Tibial nerve (tissue), 4 donors: ENCODE data around the gene RASSF7. TPM values are rescaled to one million over a fixed set of nuclear protein-coding genes. Genes with fewer than 3 reads are reported as not detected.

Experiments used
- DNase-seq, 2 donors: peaks; one replicate each; pipeline ENCODE4 v3.0.0-alpha.2; 2019; ENCODE audit warnings: low spot score in 2 of 2
- H3K27ac ChIP-seq, 4 donors: fragments of 200-600 bp; sonication (generic) in 3 of 4; one replicate each; pipeline ENCODE4 v1.5.1; 2017 to 2019; ENCODE audit warnings: mild to moderate bottlenecking in 1 of 4
- H3K27me3 ChIP-seq, 2 donors: fragments of 200-600 bp; sonication (generic) in 1 of 2; one replicate each; pipeline versions ENCODE4 v1.5.1 to v1.6.0; 2017 to 2019
- H3K36me3 ChIP-seq, 3 donors: fragments of 200-600 bp; sonication (generic); one replicate each; pipeline ENCODE4 v1.5.1; 2018 to 2019
- H3K4me1 ChIP-seq, 4 donors: fragments of 200-600 bp; sonication (generic) in 3 of 4; one replicate each; pipeline ENCODE4 v1.5.1; 2017 to 2019
- H3K4me3 ChIP-seq, 4 donors: fragments of 200-600 bp; sonication (generic) in 3 of 4; one replicate each; pipeline ENCODE4 v1.5.1; 2017 to 2019; ENCODE audit warnings: mild to moderate bottlenecking in 1 of 4, moderate library complexity in 1 of 4
- H3K9me3 ChIP-seq, 4 donors: fragments of 200-600 bp; sonication (generic) in 3 of 4; one replicate each; pipeline ENCODE4 v1.5.1; 2017 to 2019
- EP300 ChIP-seq, 2 donors: sonication (generic); formaldehyde crosslinking; IDR thresholded peaks; one replicate each; pipeline ENCODE4 v1.6.1; 2017; ENCODE audit warnings: antibody characterized with exemption in 2 of 2, mild to moderate bottlenecking in 1 of 2
- POLR2A ChIP-seq, 2 donors: fragments of 450-650 bp; IDR thresholded peaks; one replicate each; pipeline ENCODE4 v1.6.1; 2017; ENCODE audit warnings: antibody characterized with exemption in 2 of 2, mild to moderate bottlenecking in 2 of 2, moderate library complexity in 2 of 2
- WGBS, 2 donors: methylation state at CpG; one replicate each; pipeline ENCODE4 v1.1.5; 2018; 5-methylcytosine and 5-hydroxymethylcytosine counted together
- total RNA-seq, 4 donors: library from RNA; depleted of rRNA; stranded (reverse); fragments of >200 nt; gene quantifications; one replicate each; pipeline ENCODE4 v1.1.0, GENCODE V29; 2016
- TF ChIP-seq, protein P1 (sequence below), 5 experiments: fragments of 200-600 bp in 3 of 5; fragments of 450-650 bp in 2 of 5; sonication (generic) in 3 of 5; IDR thresholded peaks; one replicate each; pipeline ENCODE4 v1.5.1; 2016 to 2019; ENCODE audit warnings: antibody characterized with exemption in 5 of 5, mild to moderate bottlenecking in 3 of 5, moderate library complexity in 2 of 5

The RASSF7 gene
- total RNA-seq, 4 donors from 2014 or later = 21.0 to 25.6 (median 23.1) TPM

DNA sequence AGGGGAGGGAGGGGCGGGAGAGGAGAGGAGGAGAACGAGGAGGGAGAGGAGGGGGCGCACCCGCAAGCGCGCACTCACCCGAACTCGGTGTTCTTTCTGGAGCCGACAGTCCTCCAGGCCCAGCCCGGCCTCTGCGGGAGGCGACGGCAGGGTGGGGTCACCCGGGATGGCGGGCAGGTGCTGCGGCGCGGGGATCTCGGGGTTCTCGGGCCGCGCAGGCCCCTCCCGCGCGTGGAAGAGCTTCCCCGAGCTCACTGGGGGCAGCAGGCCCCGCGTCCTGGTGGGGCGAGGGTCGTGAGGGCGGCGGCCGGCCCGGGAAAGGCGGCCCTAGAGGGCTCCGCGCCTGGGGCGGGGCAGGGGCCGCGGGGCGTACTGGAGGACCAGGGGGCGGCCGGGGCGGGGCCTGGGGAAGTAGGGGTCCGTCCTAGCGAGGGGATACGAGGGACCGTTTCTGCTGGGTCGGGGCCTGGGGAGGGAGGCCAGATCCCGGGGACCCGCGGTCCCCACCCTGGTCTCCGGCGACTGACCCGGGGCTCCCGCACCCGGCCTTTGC, 5.5 kb upstream of the RASSF7 start:
- no peak for DNase-seq
- TF ChIP-seq EP300 (IDR thresholded peaks at IDR 0.05) (no peak), POLR2A (IDR thresholded peaks at IDR 0.05) (no peak)
- TF ChIP-seq, protein P1, sequence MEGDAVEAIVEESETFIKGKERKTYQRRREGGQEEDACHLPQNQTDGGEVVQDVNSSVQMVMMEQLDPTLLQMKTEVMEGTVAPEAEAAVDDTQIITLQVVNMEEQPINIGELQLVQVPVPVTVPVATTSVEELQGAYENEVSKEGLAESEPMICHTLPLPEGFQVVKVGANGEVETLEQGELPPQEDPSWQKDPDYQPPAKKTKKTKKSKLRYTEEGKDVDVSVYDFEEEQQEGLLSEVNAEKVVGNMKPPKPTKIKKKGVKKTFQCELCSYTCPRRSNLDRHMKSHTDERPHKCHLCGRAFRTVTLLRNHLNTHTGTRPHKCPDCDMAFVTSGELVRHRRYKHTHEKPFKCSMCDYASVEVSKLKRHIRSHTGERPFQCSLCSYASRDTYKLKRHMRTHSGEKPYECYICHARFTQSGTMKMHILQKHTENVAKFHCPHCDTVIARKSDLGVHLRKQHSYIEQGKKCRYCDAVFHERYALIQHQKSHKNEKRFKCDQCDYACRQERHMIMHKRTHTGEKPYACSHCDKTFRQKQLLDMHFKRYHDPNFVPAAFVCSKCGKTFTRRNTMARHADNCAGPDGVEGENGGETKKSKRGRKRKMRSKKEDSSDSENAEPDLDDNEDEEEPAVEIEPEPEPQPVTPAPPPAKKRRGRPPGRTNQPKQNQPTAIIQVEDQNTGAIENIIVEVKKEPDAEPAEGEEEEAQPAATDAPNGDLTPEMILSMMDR (IDR thresholded peaks at IDR 0.05) = no peak
- no peak overlapping the region for H3K27ac ChIP-seq
- 0 to 1% methylated on average over 23 to 39 of the region's 57 CpGs for WGBS, 2 donors
- H3K36me3 ChIP-seq = peaks cover 0 to 5% (median 0%) of the 10 kb centered on the region in 3 donors
- peaks cover 0 to 29% (median 15%) of the 10 kb centered on the region in 4 donors for H3K4me1 ChIP-seq
- peaks cover 0 to 88% of the 10 kb centered on the region in 2 donors for H3K27me3 ChIP-seq
- peak overlapping the region in 2 of 4 donors; percentile 32 to 36 for H3K4me3 ChIP-seq
- H3K9me3 ChIP-seq = no peaks in the 10 kb centered on the region

- 5 to 11% methylated on average over 10 to 47 of the region's 104 CpGs for whole genome bisulfite sequencing, 2 donors
Observed at GRCh38 chr11:555780-556661, 4.7 kb upstream of the RASSF7 start.

GRCh38 chr11:556662-557256, 4.0 kb upstream of the RASSF7 start:
- Histone ChIP-seq H3K9me3 (no peaks in the 10 kb centered on the region), H3K27me3 (peaks cover 0 to 85% of the 10 kb centered on the region in 2 donors), H3K36me3 (no peaks in the 10 kb centered on the region), H3K4me3 (no peak overlapping the region), H3K27ac (no peak overlapping the region), H3K4me1 (peaks cover 0 to 40% (median 19%) of the 10 kb centered on the region in 4 donors)
- DNase-seq = no peak
- no peak for TF ChIP-seq EP300 (IDR thresholded peaks at IDR 0.05)
- 62 to 69% methylated on average over 16 to 22 of the region's 22 CpGs for WGBS, 2 donors

More at GRCh38 chr11:555780-556661, 4.7 kb upstream of the RASSF7 start:
- no peak for DNase-seq
- H3K4me3 ChIP-seq = peak overlapping the region in 2 of 4 donors; percentile 32 to 36
- no peaks in the 10 kb centered on the region for H3K36me3 ChIP-seq
- H3K27ac ChIP-seq = no peak overlapping the region
- H3K9me3 ChIP-seq = no peaks in the 10 kb centered on the region
- TF ChIP-seq POLR2A (IDR thresholded peaks at IDR 0.05) = no peak
- TF ChIP-seq, protein P1 (IDR thresholded peaks at IDR 0.05) = no peak
- no peak for TF ChIP-seq EP300 (IDR thresholded peaks at IDR 0.05)
- H3K4me1 ChIP-seq = peaks cover 0 to 32% (median 16%) of the 10 kb centered on the region in 4 donors
- peaks cover 0 to 85% of the 10 kb centered on the region in 2 donors for H3K27me3 ChIP-seq

GRCh38 chr11:557328-558132, 3.2 kb upstream of the RASSF7 start:
- Histone ChIP-seq H3K4me1 (peaks cover 0 to 46% (median 20%) of the 10 kb centered on the region in 4 donors), H3K9me3 (no peaks in the 10 kb centered on the region), H3K4me3 (no peak overlapping the region), H3K27ac (no peak overlapping the region), H3K27me3 (peaks cover 0 to 78% of the 10 kb centered on the region in 2 donors), H3K36me3 (no peaks in the 10 kb centered on the region)
- DNase-seq = no peak
- TF ChIP-seq POLR2A (IDR thresholded peaks at IDR 0.05) (no peak), EP300 (IDR thresholded peaks at IDR 0.05) (no peak)
- TF ChIP-seq, protein P1 (IDR thresholded peaks at IDR 0.05) = no peak
- WGBS, 2 donors = 77 to 93% methylated on average over 11 to 16 of the region's 24 CpGs

DNA sequence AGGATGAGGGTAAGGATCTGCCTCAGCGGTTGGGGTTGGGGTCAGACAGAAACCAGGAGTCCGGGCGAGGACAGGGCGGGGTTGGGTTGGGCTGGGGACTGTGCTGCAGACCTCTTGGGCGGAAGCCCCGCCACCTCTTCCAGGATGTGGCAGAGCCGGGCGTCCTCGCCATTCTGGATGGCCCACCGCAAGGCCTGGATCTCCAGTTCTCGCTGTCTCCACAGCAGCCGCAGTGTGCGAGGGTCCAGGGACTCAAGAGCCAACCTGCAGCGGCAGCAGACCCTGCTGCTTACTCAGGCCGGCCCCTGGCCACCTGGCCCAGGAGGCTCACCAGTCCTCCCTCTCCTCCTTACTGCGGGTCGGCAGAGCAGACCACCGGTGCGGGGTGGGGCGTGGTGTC, 2.3 kb upstream of the RASSF7 start:
- Histone ChIP-seq H3K36me3 (no peaks in the 10 kb centered on the region), H3K27me3 (peaks cover 0 to 68% of the 10 kb centered on the region in 2 donors), H3K4me1 (peaks cover 0 to 46% (median 20%) of the 10 kb centered on the region in 4 donors), H3K4me3 (no peak overlapping the region), H3K27ac (no peak overlapping the region), H3K9me3 (no peaks in the 10 kb centered on the region)
- no peak for DNase-seq
- TF ChIP-seq, protein P1 (IDR thresholded peaks at IDR 0.05) = no peak
- TF ChIP-seq POLR2A (IDR thresholded peaks at IDR 0.05) (no peak), EP300 (IDR thresholded peaks at IDR 0.05) (no peak)
- WGBS, 2 donors = 86 to 87% methylated on average over 15 to 20 of the region's 20 CpGs
